Fibroblast of skin of right quadriceps (primary cell): ENCODE results near the gene BCL6B.
A peak's percentile ranks its signal among the peaks of the same experiment; 100 is the strongest.
"Not testable (repeated sequence)": the region's sequence is repeated elsewhere in the genome, so short reads cannot be mapped to it uniquely, and the experiment has no call there.

ENCODE experiments used
- DNase-seq: peaks from one replicate; pipeline ENCODE4 v3.0.0-alpha.2; 2013

BCL6B gene

GRCh38 chr17:7022781-7023571, at the start of gene BCL6B:
BCL6B (plus strand) TSS chr17:7023050; CDS start chr17:7023672, 622 bp downstream.
- DNase-seq, result no peak

- DNase-seq, result not testable (repeated sequence)
Observed at GRCh38 chr17:6979440-6979839, 43.4 kb upstream of the BCL6B start.

GRCh38 chr17:6981426-6981825, 41.4 kb upstream of the BCL6B start:
- no peak for DNase-seq

GRCh38 chr17:6985266-6985665, 37.6 kb upstream of the BCL6B start:
- no peak for DNase-seq

GRCh38 chr17:6986676-6987075, 36.2 kb upstream of the BCL6B start:
- no peak for DNase-seq

GRCh38 chr17:6989779-6990178, 33.1 kb upstream of the BCL6B start:
- no peak for DNase-seq

GRCh38 chr17:6993613-6994056, 29.2 kb upstream of the BCL6B start:
- DNase-seq, result not testable (repeated sequence)

GRCh38 chr17:6994118-6994598, 28.7 kb upstream of the BCL6B start:
- no peak for DNase-seq

GRCh38 chr17:6994666-6995256, 28.1 kb upstream of the BCL6B start:
- peak; percentile 48 for DNase-seq

GRCh38 chr17:6995500-6996255, 27.2 kb upstream of the BCL6B start, which contains the start of gene ALOX12:
ALOX12 (plus strand) TSS chr17:6996049; CDS start chr17:6996118, 69 bp downstream.
- DNase-seq, result no peak

GRCh38 chr17:6996256-6997011, 26.4 kb upstream of the BCL6B start:
- no peak for DNase-seq

GRCh38 chr17:6997171-6997570, 25.7 kb upstream of the BCL6B start:
- DNase-seq, result no peak

- DNase-seq, result no peak
Observed at GRCh38 chr17:6998855-6999508, 23.9 kb upstream of the BCL6B start.

GRCh38 chr17:7001318-7001961, 21.4 kb upstream of the BCL6B start:
- no peak for DNase-seq

- no peak for DNase-seq
Observed at GRCh38 chr17:7002288-7003047, 20.4 kb upstream of the BCL6B start.

- DNase-seq, result no peak
Observed at GRCh38 chr17:7003745-7004144, 19.1 kb upstream of the BCL6B start.

- DNase-seq, result peak; percentile 61
Observed at GRCh38 chr17:7004398-7005253, 18.2 kb upstream of the BCL6B start.

GRCh38 chr17:7005716-7006115, 17.1 kb upstream of the BCL6B start:
- DNase-seq, result no peak

GRCh38 chr17:7007143-7007542, 15.7 kb upstream of the BCL6B start:
- DNase-seq, result no peak

- DNase-seq, result no peak
Observed at GRCh38 chr17:7010523-7010922, 12.3 kb upstream of the BCL6B start.
